Heart left ventricle (tissue), 13 donors: ENCODE data around the gene SLC33A1.

ENCODE experiments used
- CTCF ChIP-seq, 12 donors: fragments of 200-600 bp; sonication (generic) in 4 of 12; IDR thresholded peaks; one replicate each; pipeline versions ENCODE4 v1.5.0 to v1.8.0; 2018 to 2022; ENCODE audit warnings: antibody characterized with exemption in 12 of 12, mild to moderate bottlenecking in 5 of 12
- POLR2A ChIP-seq, 2 donors: fragments of 450-650 bp; IDR thresholded peaks; one replicate each; pipeline ENCODE4 v1.6.1; 2017; ENCODE audit warnings: antibody characterized with exemption in 2 of 2, mild to moderate bottlenecking in 2 of 2, moderate library complexity in 2 of 2
- donor health status: ischemic (EF 13 %, LVEDD 7.1; RV severe dilation, severe dysfunction).
- donor health status: DM: no; HTN: yes; CAD: no.
- donor health status: DM: no; HTN: no; CAD: no.
- donor health status: ischemic (EF 25% LVEDD 6.9; RV normal size, moderate dysfunction).
- donor health status: ischemic (EF 25% LVEDD 5.7; RV mildly dilated, moderate dysfunction).
- donor health status: ischemic (EF 35%, LVEDD 5.7; RV mildly dilated, moderate dysfunction).
- donor health status: nonischemic (EF 11% LVEDD 7.7; RV severe dilation, severe dysfunction).
- donor health status: DM: yes; HTN: yes; CAD: no.
- donor health status: PGD.
- donor health status: ischemic (EF 29% LVEDD 5.4; RV normal size, mild dysfunction).
- donor health status: nonischemic (EF 23%, LVEDD 6.1; RV moderate dilation, normal function).

GRCh38 chr3:155861476-155862183 lies 7.4 kb upstream of the SLC33A1 start:
- no peak for TF ChIP-seq CTCF (IDR thresholded peaks at IDR 0.05)
- TF ChIP-seq POLR2A (IDR thresholded peaks at IDR 0.05): no peak
